Measurements from ENCODE around the gene ZNF75A.

The ZNF75A gene

GRCh38 chr16:3362931-3363330, 57.6 kb downstream of the ZNF75A start:
- TF ChIP-seq EZH2phosphoT487 (IDR thresholded peaks at IDR 0.05; ENCODE audit: low read length) (no peak), CTCF (IDR thresholded peaks at IDR 0.05; ENCODE audit: low read length) (no peak), EZH2 (optimal IDR thresholded peaks at IDR 0.05; ENCODE audit: low read depth, low read length) (no peak)
- Histone ChIP-seq H2AFZ (ENCODE audit: low read length) (no peak overlapping the region), H4K20me1 (ENCODE audit: insufficient read depth, low read length) (no peaks in the 10 kb centered on the region), H3K4me2 (ENCODE audit: low read depth, low read length) (no peak overlapping the region), H3K4me3 (ENCODE audit: low read length) (no peak overlapping the region), H3K27me3 (replicated peaks; ENCODE audit: insufficient read depth, low read length) (no peaks in the 10 kb centered on the region; the same call in 1 of the 2 replicates), H3K79me2 (ENCODE audit: low read length) (no peaks in the 10 kb centered on the region), H3K9ac (ENCODE audit: low read length) (no peak overlapping the region), H3F3A (ENCODE audit: insufficient read depth, low read length) (peaks cover 7% of the 10 kb centered on the region), H3K36me3 (replicated peaks; ENCODE audit: insufficient read depth, low read length) (no peaks in the 10 kb centered on the region), H3K27ac (ENCODE audit: low read length) (no peak overlapping the region), H3K9me3 (replicated peaks; ENCODE audit: insufficient read depth, low read length) (no peaks in the 10 kb centered on the region), H3K9me2 (replicated peaks; ENCODE audit: insufficient read depth, low read length) (no peaks in the 10 kb centered on the region), H3K4me1 (ENCODE audit: low read length) (peaks cover 4% of the 10 kb centered on the region; the same call in 1 of the 2 replicates)
- DNase-seq = no peak

DNA sequence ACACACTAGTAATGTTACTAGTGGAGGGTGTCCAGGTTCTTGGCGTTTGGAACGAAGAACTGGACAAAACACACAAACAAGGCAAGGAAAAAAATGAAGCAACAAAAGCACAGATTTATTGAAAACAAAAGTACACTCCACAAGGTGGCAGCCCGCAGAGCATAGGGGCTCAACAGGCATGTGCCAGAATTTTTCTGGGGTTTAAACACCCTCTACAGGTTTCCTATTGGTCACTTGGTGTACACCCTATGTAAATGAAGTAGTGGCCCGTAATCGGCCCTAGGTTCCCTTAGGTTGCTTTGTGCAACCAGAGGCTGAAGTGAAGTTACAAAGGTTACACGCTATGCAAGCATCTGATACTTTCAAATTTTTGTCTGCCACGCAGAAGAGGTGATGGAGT, 58.5 kb downstream of the ZNF75A start:
- H3K4me1 ChIP-seq (ENCODE audit: low read length) = peaks cover 4% of the 10 kb centered on the region; the same call in 1 of the 2 replicates
- no peaks in the 10 kb centered on the region for H3K9me2 ChIP-seq (replicated peaks; ENCODE audit: insufficient read depth, low read length)
- H3K4me2 ChIP-seq (ENCODE audit: low read depth, low read length) = no peak overlapping the region
- no peak overlapping the region for H3K9ac ChIP-seq (ENCODE audit: low read length)
- H2AFZ ChIP-seq (ENCODE audit: low read length) = no peak overlapping the region
- peak; percentile 21 for DNase-seq
- no peak overlapping the region for H3K4me3 ChIP-seq (ENCODE audit: low read length)
- no peaks in the 10 kb centered on the region for H4K20me1 ChIP-seq (ENCODE audit: insufficient read depth, low read length)
- no peaks in the 10 kb centered on the region; the same call in 1 of the 2 replicates for H3K27me3 ChIP-seq (replicated peaks; ENCODE audit: insufficient read depth, low read length)
- no peaks in the 10 kb centered on the region for H3K9me3 ChIP-seq (replicated peaks; ENCODE audit: insufficient read depth, low read length)
- no peak overlapping the region for H3K27ac ChIP-seq (ENCODE audit: low read length)
- no peaks in the 10 kb centered on the region for H3K79me2 ChIP-seq (ENCODE audit: low read length)
- H3F3A ChIP-seq (ENCODE audit: insufficient read depth, low read length) = peaks cover 7% of the 10 kb centered on the region
- TF ChIP-seq CTCF (IDR thresholded peaks at IDR 0.05; ENCODE audit: low read length) (no peak), EZH2 (optimal IDR thresholded peaks at IDR 0.05; ENCODE audit: low read depth, low read length) (no peak), EZH2phosphoT487 (IDR thresholded peaks at IDR 0.05; ENCODE audit: low read length) (no peak)
- no peaks in the 10 kb centered on the region for H3K36me3 ChIP-seq (replicated peaks; ENCODE audit: insufficient read depth, low read length)

- Histone ChIP-seq H3K4me1 (ENCODE audit: low read length) (peaks cover 4% of the 10 kb centered on the region; the same call in 1 of the 2 replicates), H3K27ac (ENCODE audit: low read length) (peak overlapping the region; percentile 73; the same call in 1 of the 2 replicates), H4K20me1 (ENCODE audit: insufficient read depth, low read length) (no peaks in the 10 kb centered on the region), H3K9me3 (replicated peaks; ENCODE audit: insufficient read depth, low read length) (no peaks in the 10 kb centered on the region), H3F3A (ENCODE audit: insufficient read depth, low read length) (peaks cover 7% of the 10 kb centered on the region), H3K4me3 (ENCODE audit: low read length) (peak overlapping the region; percentile 69), H3K9me2 (replicated peaks; ENCODE audit: insufficient read depth, low read length) (no peaks in the 10 kb centered on the region), H3K36me3 (replicated peaks; ENCODE audit: insufficient read depth, low read length) (no peaks in the 10 kb centered on the region), H3K4me2 (ENCODE audit: low read depth, low read length) (peak overlapping the region; percentile 74), H3K79me2 (ENCODE audit: low read length) (no peaks in the 10 kb centered on the region), H3K9ac (ENCODE audit: low read length) (peak overlapping the region; percentile 45; the same call in 1 of the 2 replicates), H3K27me3 (replicated peaks; ENCODE audit: insufficient read depth, low read length) (no peaks in the 10 kb centered on the region; the same call in 1 of the 2 replicates), H2AFZ (ENCODE audit: low read length) (peak overlapping the region; percentile 91)
- DNase-seq = peak; percentile 93
- no peak for TF ChIP-seq EZH2 (optimal IDR thresholded peaks at IDR 0.05; ENCODE audit: low read depth, low read length)
- no peak for TF ChIP-seq CTCF (IDR thresholded peaks at IDR 0.05; ENCODE audit: low read length)
- TF ChIP-seq EZH2phosphoT487 (IDR thresholded peaks at IDR 0.05; ENCODE audit: low read length) = no peak
Measured at GRCh38 chr16:3364774-3365427, 59.6 kb downstream of the ZNF75A start.
